HG03558 (cell line): ENCODE data around the gene PDE6H.

Experiments used
- ATAC-seq: cut with Tn5 transposase; IDR thresholded peaks from one replicate; pipeline ENCODE4 v1.9.1; 2021; ENCODE audit warnings: moderate number of reproducible peaks; ENCODE audit not compliant: unreplicated experiment; ENCODE audit errors: extremely low read depth

PDE6H gene

DNA sequence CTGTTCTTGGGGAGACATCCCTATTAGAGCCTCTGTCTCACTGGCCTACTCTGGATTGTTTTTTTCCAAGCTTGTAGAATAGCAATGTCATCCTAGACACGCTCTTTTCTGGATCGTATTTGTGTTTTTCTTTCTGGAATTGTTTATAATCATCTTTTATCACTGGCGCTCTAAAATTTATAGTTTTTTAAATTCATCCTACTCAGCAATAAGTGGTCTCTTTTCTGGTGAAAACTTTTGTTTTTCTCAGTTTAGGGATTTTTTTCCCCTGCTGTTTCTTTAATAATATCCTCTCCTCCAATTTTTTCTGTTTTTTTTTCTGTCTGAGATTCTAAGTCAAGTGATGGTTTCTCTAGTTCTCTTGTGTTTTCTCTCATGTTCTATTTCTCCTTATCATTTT lies 25.2 kb downstream of the PDE6H start:
- no peak for ATAC-seq

DNA sequence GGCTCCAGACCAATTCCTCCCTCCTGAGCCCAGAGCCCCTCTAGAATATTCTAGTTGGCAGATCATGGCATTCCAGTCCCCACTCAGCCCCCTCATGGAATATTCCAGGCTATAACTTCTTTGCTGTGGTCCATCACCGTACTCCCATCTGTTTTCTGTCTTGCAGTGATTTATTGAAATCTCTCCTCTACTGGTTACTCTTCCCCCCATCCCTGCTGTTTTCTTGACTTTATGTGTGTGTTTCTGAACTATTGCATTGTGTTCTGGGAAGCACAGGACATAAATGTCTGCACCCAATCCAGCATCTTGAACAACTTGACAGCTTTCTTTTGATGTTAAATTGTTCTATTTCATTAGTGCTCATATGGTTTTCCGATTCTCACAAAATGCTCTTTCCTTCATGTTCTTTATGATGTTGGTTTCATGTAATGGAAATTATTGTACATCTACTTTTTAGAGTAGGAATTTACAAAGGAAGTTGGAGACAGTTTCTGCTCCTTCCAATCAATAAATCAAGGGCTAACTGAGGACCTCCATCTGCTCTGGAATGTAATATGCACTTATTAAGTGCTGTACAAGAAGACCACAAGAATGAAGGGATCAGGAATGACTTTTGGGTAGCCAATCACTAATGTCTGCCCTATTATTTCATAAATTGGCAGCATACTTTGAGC lies 26.3 kb downstream of the PDE6H start:
- ATAC-seq = no peak

DNA sequence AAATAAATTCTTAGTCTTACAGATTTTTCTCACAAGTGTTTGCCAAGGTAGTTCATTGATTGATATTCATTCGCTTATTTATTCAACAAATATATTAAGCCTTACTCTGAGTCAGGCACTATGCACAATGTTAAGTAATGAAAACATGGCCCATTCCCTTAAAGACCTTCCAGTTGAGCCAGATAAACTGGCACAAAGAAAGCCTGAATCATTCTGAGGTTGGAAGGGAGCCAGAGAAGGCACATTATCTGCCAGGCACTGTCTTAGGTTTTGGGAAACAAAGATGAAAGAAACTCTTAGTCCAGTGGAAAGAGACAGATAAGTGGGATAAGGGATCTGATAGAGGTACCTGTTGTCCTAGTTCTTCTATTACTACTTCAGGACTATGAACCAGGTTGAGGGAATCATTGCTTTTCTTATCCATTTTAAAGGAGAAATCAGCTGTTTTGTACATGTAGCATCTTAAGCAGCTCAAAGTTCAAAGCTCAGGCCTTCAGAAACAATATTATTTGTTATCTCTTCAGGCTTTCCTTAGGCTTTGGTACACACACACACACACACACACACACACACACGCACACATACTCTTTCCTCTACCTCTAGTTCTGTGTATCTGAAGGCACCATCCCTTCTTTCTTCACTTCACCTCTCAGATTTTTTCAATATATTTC lies 27.0 kb downstream of the PDE6H start:
- no peak for ATAC-seq

DNA sequence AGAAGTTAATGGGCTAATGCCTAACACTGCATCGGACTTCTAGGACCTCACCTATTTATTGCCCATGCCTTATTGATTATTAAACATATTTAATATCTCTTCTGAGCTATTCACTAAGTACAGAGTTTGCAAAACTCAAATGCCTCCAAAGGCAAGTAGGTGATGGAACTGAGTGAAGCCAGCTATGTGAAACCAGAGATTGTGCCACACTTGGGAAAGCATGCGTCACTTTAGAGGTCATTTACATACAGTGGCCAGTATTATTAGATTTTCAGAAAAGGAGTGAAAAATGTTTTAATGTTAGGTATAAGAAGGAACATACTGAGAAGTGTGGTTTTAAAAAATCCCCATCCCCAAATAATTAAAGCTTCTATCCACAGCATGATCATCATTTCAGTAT lies 27.7 kb downstream of the PDE6H start:
- ATAC-seq = no peak

DNA sequence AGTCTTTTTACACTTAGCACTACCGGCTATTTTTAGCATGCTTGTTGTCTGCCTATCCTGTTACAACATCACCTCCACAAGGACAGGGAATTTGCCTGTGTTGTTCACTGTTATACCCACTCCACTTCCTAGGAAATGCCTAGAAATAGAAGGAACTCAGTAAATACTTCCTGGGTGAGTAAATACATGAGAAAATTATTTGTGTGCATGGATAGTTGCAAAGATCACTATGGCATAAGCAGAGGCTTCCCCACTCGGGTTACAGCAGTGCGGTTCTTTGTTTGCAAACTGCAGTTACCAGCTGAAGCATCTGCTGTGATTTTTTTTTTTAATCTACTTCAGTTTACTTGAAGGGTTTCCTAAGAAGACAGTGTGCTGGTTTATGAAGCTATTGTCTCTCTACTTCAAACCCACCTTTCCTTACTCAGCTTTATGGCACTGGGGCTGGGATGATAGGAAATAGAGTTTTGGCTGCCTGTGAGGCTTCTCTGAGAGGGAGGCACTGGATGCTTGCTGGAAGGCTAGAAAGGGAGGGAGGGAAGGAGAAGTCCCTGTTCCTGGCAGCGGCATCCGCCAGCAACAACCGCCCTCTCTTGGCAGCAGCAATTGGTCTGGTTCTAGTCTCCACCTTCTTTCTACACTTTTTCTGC lies 29.0 kb downstream of the PDE6H start:
- no peak for ATAC-seq

DNA sequence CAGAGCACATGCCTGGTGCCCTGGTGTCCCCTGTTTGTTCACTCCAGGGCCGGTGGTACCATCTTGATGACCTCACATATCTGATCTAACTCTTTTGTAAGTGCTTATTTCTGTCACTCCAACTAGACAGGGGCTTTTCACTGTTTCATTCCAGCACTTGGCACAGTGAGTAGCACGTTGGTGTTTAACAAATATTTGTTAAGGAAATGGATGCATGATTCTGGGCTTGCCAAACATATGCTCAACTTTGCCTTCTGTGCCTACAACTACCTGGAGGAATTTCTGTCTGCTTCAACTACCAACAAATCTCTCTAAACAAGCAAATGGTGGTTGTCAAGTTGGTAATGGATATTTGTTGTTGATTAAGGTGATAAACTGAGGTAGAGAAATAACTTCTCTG lies 31.6 kb downstream of the PDE6H start:
- no peak for ATAC-seq

DNA sequence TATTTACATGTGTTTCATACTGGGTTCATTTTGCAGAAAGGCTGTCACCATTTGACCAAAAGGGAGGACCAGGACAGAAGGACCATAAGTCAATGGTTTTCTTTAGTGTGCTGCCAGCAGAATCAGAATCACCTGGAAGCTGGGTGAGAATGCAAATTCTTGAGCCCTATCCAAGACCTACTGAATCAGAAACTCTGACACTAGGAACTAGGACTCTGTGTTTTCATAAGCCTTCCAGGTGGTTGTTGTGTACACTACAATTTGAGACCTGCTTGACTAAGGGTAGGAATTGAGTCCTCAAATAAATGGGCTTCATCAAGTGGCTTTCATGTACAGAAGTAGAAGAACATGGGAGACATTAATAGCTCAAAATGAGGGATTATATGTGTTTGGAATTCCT lies 32.2 kb downstream of the PDE6H start:
- no peak for ATAC-seq

DNA sequence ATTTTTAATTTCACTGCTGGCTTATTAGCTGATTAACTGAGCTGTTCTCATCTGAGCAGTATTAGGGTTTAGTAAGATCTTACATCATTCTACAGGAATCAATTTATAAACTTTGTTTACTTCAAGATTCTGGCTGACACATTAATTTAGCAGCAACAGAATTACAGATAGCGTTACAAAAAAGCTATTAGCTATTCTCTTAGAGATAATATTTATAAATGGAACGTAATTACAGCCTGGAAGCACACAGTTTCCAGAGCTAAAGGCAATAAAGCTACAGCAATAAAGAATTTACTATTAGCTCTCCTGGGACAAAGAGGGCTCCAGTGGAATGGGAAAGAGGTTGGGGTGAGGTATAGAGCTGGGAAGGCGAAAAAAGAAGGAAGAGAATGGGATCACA lies 34.7 kb downstream of the PDE6H start:
- no peak for ATAC-seq

DNA sequence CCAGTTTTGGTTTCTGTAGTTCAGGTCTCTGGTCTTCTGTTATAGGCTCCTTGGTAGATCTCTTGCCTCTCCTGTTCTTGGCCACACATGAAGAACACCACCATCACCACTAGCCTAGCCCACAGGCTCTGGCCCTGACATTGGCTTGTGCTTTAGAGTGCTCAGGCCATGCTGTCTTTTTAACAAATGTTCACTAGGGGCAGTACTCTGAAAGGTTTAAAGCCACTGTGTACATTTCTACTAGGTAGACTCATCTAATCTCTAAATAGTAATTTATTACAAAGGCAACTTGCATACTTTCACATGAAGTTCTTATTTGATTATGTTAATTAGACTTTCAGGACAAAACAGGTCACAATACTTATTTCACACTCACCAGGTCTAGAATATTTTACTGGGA lies 38.3 kb downstream of the PDE6H start:
- no peak for ATAC-seq

DNA sequence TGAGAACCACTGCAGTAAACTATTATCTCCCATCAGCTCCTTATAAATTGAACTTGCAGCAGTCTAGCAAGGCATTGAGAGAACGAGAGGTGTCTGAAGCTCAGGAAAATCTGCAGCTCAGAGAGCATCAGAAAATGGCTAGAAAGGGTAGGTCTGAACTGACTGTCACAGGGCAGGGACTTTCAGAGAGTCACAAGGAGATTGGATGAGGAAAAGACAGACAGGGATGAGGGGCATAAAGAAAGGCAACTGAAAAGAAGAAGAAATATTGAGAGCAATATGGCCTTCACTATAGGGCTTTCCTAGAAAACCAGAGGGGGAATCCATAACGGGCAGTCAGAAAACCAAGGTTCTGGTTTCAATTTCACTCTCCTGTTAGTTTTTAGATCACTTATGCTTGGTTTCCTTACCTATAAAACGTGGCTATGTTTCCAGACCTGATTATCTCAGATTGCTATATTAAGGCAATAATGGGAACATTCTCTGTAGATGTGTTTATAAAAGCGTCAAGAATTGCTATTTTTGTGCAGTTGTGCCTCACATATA lies 40.9 kb downstream of the PDE6H start:
- ATAC-seq = no peak

DNA sequence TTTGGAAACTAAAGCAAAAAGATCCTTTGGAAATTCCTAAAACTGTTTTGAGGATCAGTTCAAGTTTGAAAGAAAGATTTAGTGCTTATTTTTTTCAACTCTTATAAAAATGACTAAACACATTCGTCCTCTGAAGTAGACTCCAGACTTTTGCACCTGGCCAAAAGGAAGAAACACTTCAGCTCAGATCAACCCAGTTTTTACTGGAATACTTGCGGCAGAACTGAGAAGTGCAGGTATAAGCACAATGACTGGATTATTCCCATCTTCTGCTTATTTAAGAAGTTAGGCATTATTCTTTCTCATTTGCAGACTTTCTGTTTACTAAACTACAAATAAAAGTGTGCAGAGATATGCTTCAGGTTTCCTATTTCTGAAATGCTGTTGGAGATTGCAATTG lies 41.9 kb downstream of the PDE6H start:
- no peak for ATAC-seq

DNA sequence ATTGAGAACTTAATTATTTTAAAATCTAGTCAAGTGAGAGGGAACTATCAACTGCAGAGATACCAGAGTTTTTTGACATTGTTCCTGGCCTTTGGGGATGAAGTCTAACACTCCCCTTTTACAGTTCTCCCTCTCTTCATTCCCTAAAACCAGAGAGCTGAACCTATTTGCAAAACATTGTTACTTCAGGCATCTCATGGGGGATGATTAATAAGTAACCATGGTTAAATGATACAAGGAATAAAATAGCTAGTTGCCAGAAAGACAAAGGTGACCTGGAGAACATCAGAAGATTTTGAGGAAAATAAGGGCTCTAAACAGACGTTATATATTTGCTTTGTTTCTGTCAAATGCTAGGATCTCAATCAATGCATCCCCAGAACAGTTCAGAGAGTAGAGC lies 42.3 kb downstream of the PDE6H start:
- ATAC-seq = no peak

DNA sequence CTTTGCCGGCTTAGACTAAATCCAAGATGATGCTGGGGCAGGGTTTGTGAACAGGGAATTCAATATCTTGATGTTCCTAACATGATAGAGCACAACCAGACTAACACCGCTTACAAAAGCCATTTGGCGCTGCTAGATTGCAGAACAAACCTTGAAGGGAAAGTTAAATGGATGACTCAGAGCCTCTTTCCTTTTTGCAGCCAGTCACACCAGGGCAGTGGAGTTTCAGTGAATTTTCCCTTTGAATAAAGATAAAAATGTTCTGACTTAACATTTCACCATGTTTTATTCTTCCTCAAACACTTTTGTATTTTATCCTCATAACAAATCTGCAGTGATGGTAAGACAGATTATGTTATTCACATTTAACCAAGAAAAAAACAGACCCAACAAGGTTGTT lies 47.3 kb downstream of the PDE6H start:
- no peak for ATAC-seq
